Head of caudate nucleus (tissue), 42 donors: ENCODE data around the gene PBLD.

Experiments used
- DNase-seq, 42 donors: peaks; one replicate each; pipeline versions ENCODE4 v3.0.0 to v3.0.0-alpha.2; 2020 to 2021; ENCODE audit warnings: mixed read lengths in 7 of 42
- intact Hi-C: fragments of 100-400 bp; cut with DNase I; formaldehyde crosslinking; loops from one replicate; pipeline ENCODE4 v1.15.0; 2022

Gene PBLD

GRCh38 chr10:68332259-68333057 is at the start of gene PBLD:
Gene PBLD (minus strand): TSS chr10:68332928. CDS start chr10:68306844, 26,084 bp downstream.
- intact Hi-C loops, result loop anchor here (5.0 to 10.0 kb wide), 2 partner anchors 255 to 478 kb away; partner anchors contain the start of gene HERC4

GRCh38 chr10:68371604-68372003 is 38.9 kb upstream of the PBLD start:
- DNase-seq, result no peak
- intact Hi-C loops, result no loop called here

More at GRCh38 chr10:68332259-68333057, at the start of gene PBLD:
- DNase-seq, result peak; percentile 60 to 89 (median 76)

GRCh38 chr10:68367121-68367520 is 34.4 kb upstream of the PBLD start:
- intact Hi-C loops, result no loop called here
- DNase-seq, result no peak

- DNase-seq, result no peak
- intact Hi-C loops, result no loop called here
Observed at GRCh38 chr10:68366600-68366999, 33.9 kb upstream of the PBLD start.

- DNase-seq, result no peak
- intact Hi-C loops, result no loop called here
Observed at GRCh38 chr10:68365611-68366010, 32.9 kb upstream of the PBLD start.

GRCh38 chr10:68364101-68364886 is 31.6 kb upstream of the PBLD start:
- intact Hi-C loops, result no loop called here
- DNase-seq, result no peak

GRCh38 chr10:68362590-68362989 is 29.9 kb upstream of the PBLD start:
- DNase-seq, result no peak
- intact Hi-C loops, result no loop called here

- intact Hi-C loops, result no loop called here
- no peak for DNase-seq
Observed at GRCh38 chr10:68359189-68359588, 26.5 kb upstream of the PBLD start.

- intact Hi-C loops, result no loop called here
- no peak for DNase-seq
Observed at GRCh38 chr10:68353537-68353936, 20.8 kb upstream of the PBLD start.

- DNase-seq, result peak in 23 of 42 donors; percentile 16 to 64 (median 40)
- intact Hi-C loops, result no loop called here
Observed at GRCh38 chr10:68348265-68348741, 15.6 kb upstream of the PBLD start.

- DNase-seq, result no peak
- intact Hi-C loops, result no loop called here
Observed at GRCh38 chr10:68346774-68347173, 14.0 kb upstream of the PBLD start.

- intact Hi-C loops, result no loop called here
- no peak for DNase-seq
Observed at GRCh38 chr10:68345621-68346020, 12.9 kb upstream of the PBLD start.

- intact Hi-C loops, result no loop called here
- no peak for DNase-seq
Observed at GRCh38 chr10:68342909-68343516, 10.3 kb upstream of the PBLD start.

GRCh38 chr10:68340358-68341080 is 7.8 kb upstream of the PBLD start:
- peak in 16 of 42 donors; percentile 12 to 59 (median 26) for DNase-seq
- intact Hi-C loops, result no loop called here

GRCh38 chr10:68336754-68337351 is 4.1 kb upstream of the PBLD start:
- intact Hi-C loops, result loop anchor here (10.0 kb wide), 1 partner anchor 482 kb away; no protein-coding TSS in a partner anchor
- DNase-seq, result no peak

- intact Hi-C loops, result loop anchor here (5.0 to 10.0 kb wide), 2 partner anchors 258 to 480 kb away; partner anchors contain the start of gene HERC4
- no peak for DNase-seq
Observed at GRCh38 chr10:68334672-68335467, 2.1 kb upstream of the PBLD start.
